ENCODE data around the gene PRSS1.
"Not testable (repeated sequence)": the region's sequence is repeated elsewhere in the genome, so short reads cannot be mapped to it uniquely, and the experiment has no call there.

PRSS1 gene

DNA sequence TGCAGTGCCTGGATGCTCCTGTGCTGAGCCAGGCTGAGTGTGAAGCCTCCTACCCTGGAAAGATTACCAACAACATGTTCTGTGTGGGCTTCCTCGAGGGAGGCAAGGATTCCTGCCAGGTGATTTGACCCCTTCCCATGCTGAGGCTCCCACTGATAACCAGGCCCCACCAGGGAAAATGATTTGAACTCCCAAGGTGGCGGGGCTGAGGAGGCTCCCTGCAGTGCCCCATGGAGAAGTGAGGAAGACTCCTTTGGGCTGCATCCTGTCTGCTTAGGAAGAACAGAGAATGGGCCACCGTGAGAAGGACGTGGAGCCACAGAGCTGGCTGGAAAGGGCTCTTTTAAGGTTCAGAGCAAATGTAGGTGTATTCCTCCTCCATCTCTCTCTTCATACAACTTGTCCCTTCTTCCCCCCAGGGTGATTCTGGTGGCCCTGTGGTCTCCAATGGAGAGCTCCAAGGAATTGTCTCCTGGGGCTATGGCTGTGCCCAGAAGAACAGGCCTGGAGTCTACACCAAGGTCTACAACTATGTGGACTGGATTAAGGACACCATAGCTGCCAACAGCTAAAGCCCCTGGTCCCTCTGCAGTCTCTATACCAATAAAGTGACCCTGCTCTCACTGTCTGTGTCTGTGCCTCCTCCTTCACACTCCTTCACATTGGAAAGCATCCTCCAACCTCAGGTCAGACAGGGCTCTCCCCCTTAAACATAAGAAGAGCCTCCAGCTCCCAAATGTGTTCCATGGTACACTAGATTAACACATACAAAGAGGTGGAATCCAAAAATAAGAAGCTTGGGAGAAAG is 24.9 kb downstream of the PRSS1 start:
- DNase-seq, result no peak

DNA sequence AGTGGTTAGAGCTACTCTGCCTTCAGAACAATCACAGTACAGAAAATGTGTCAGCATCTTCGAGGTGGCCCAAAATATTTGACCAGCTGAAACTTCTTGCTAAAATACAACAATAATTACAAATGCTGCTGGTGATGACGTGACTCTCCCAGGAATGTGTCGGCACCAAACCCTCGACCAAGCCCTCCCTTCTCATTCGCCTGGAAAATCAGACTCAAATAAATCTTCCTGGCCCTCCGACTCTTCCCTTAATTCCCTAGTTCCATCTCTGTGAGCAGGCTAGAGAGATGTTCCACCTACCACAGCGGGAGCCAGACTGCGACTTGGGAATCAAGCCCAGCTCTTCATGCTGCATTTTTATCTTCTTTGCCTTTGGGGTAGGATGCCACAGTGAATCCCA is 25.6 kb downstream of the PRSS1 start:
- DNase-seq, result no peak

DNA sequence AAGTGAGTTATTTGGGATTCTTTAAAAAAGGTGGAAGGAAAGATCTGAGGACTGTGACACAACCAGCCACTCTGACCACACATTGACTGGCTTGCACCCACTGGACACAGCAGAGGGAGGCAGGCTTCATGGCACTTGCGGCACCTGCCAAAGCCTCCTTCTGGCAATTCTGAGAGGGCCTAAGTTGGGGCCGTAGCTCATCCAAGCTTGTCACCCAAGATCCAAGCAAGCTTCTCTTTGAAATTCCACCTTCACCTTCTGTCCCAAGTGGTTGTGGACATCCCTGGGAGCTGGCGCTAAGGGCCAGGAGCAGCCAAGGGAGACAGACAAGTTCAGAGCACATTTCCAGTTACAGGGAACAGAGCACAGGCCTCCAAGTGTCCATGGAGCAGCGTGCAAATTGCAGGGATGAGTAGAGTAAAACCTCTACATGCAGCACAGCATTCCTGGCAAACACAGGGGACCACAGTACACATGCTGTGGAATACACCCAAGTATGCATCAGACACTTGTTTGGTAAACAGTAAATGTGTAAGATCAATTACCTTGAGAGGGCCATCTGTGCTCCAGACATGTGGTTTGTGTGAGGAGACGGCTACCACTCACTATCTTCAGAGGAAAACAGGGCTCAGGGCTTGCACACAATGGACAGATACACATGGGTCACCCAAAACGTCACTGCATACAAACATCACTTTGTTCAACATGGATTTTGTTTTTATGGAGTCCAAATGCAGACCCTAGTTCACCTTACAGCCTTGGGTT is 26.3 kb downstream of the PRSS1 start:
- DNase-seq, result not testable (repeated sequence)

DNA sequence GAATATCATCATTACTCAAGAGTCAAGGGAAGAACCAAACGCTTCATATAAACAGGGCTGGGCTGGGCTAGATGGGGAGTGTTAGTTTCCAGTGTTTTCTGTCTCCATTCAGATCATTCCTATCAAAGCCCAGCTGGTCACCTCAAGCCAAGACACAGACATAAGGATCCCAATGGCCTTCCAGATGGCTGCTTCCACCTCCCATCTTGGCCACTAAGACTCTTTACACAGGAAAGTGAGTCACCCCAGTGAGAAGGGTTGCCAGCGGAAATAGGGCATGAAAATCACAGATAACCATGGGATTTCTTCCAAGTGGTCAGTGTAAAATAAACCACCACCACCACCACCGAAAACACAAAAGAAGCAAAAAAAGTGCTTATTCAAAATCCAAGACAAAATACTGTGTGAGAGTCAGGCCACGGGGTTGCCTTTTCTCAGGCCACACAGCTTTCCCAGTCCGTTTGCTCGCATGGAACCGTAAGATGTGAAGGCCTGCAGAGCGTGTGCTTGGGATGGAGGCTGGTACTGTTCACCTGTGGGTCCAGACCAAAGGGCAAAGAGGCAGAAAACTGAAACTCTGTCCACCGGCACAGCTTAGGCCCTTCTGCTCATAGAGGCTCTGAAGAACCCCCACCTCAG is 27.1 kb downstream of the PRSS1 start:
- DNase-seq, result no peak

DNA sequence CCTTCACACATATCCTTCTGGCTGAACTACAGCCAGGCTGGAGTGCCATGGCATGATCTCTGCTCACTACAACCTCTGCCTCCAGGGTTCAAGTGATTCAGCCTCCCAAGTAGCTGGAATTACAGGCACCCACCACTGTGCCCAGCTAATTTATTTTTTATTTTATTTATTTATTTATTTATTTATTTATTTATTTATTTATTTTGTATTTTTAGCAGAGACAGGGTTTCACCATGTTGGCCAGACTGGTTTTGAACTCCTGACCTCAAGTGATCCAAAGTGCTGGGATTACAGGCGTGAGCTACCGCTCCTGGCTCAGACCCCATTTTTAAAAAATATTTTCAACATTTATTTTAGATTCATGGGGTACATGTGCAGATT is 27.6 kb downstream of the PRSS1 start:
- DNase-seq, result not testable (repeated sequence)

DNA sequence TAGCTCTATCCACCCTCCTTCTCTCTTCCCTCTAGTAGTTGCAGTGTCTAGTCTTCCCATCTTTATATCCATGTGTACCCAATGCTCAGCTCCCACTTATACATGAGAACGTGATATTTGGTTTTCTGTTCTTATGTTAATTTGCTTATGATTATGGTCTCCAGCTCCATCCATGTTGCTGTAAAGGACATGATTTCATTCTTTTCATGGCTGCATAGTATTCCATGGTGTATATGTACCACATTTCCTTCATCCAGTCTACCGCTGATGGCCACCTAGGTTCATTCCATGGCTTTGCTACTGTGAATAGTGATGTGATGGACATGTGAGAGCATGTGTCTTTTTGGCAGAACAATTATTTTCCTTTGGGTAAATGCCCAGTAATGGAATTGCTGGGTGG is 28.0 kb downstream of the PRSS1 start:
- DNase-seq, result no peak

DNA sequence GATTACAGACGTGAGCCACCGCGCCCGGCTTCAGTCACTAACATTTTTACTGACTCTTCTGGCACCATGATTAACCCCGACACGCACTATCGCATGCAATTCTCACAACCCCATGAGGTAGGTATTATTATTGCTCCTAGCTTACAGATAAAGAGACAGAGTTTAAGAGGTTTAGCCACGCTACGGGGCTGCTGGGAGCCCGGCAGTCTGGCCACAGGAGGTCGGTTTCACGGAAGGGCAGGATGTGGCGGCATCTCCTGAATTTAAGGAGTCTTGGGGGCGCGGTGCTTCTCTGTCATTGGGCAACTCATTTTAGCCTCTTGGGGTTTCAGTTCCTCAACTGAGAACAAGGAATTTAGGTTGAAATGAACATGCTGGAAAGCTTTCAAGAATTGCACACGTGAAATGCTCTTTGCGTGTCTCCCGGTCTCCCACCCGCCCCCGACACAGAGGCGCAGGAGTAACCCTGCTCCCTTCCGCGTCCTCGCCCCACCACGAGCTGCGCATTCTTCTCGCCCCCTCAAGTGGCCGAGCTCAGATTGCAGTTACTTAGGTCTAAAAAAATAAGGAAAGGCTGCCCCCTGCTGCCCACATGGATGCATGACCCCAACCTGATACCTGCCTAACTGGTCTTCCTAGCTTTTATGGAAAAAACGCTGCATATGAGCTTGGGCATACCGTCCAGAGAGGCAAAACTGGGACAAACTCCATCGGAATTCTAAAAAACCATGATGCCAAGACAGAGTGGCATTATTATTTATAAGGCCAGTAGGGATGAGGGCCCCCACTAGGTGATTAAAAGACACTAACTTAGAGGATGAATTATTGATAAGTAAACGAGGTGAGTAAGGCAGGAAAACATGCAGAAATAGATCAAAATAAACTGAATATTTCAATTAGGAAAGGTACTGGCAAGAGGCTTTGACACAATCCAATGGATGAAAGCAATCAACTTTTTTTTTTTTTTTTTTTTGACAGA is 33.9 kb downstream of the PRSS1 start:
- peak; percentile 96 for DNase-seq

DNA sequence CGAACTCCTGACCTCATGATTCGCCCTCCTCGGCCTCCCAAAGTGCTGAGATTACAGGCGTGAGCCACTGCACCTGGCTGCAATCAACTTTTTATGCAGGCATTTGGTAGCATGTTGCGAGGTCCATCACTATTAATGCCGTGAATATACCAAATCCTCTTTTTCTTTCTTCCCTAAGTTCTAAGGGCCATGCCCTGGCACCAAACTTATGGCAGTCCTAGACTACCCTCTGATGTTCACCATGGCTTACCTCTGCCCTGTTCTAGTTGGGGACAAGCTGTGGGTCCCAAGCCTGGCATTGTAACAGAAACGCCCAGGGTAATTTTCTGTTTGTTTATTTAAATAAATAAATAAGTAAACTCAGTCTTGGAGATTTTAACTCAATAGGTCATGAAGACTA is 34.8 kb downstream of the PRSS1 start:
- no peak for DNase-seq

DNA sequence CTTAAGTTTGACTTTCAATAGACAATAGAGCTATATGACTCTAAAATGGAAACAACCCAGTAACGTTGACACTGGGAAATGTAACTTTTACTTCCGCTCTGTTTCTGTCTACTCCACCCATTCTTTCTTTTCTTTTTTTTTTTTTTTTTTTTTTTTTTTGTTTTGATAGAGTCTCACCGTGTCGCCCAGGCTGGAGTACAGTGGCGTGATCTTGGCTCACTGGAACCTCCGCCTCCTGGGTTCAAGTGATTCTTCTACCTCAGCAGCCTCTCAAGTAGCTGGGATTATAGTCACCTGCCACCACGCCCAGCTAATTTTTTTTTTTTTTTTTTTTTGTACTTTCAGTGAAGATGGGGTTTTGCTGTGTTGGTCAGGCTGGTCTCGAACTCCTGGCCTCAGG is 35.4 kb downstream of the PRSS1 start:
- no peak for DNase-seq

DNA sequence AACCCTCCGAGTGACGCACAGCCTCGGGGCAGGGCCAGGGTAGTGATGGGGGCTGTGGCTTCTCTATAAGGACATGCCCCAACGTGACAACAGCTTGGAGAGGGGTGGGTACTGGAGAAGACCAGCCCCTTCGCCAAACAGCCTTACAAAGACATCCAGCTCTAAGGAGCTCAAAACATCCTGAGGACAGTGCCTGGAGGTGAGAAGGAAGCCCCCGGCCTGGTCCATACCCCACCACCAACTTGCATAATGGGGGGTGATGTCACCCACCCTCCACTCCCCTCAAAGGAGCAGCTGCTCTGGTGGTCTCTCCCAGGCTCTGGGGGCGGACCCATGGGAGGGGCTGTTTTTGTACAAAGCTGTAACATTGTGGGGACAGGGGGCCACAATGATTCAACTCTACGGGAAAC is 36.6 kb downstream of the PRSS1 start:
- DNase-seq, result no peak

DNA sequence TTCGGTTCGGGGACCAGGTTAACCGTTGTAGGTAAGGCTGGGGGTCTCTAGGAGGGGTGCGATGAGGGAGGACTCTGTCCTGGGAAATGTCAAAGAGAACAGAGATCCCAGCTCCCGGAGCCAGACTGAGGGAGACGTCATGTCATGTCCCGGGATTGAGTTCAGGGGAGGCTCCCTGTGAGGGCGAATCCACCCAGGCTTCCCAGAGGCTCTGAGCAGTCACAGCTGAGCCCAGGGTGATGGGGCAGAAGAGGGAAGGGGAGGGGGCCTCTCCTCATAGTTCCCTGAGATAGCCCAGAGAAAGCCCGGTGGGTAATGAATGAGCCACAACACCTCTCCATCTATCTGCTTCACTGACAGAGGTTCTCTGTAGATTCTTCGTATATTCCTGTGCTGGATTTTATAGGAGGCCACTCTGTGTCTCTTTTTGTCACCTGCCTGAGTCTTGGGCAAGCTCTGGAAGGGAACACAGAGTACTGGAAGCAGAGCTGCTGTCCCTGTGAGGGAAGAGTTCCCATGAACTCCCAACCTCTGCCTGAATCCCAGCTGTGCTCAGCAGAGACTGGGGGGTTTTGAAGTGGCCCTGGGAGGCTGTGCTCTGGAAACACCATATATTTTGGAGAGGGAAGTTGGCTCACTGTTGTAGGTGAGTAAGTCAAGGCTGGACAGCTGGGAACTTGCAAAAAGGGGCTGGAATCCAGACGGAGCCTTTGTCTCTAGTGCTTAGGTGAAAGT is 37.9 kb downstream of the PRSS1 start:
- DNase-seq, result no peak

DNA sequence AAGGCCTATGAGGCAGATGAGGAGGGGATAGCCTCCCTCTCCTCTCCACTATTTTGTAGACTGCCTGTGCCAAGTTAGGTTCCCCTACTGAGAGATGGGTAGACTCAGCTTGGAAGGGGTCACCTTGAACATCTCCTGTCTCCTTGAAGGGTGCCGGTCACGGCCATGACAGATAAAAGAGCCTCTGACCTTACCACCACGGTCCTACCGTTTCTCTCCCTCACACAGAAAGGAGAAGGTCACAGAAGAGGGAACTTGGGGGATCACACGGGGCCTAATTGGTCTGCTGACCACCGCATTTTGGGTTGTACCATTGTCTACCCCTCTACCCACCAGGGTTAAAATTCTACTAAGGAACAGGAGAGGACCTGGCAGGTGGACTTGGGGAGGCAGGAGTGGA is 38.5 kb downstream of the PRSS1 start:
- DNase-seq, result no peak

DNA sequence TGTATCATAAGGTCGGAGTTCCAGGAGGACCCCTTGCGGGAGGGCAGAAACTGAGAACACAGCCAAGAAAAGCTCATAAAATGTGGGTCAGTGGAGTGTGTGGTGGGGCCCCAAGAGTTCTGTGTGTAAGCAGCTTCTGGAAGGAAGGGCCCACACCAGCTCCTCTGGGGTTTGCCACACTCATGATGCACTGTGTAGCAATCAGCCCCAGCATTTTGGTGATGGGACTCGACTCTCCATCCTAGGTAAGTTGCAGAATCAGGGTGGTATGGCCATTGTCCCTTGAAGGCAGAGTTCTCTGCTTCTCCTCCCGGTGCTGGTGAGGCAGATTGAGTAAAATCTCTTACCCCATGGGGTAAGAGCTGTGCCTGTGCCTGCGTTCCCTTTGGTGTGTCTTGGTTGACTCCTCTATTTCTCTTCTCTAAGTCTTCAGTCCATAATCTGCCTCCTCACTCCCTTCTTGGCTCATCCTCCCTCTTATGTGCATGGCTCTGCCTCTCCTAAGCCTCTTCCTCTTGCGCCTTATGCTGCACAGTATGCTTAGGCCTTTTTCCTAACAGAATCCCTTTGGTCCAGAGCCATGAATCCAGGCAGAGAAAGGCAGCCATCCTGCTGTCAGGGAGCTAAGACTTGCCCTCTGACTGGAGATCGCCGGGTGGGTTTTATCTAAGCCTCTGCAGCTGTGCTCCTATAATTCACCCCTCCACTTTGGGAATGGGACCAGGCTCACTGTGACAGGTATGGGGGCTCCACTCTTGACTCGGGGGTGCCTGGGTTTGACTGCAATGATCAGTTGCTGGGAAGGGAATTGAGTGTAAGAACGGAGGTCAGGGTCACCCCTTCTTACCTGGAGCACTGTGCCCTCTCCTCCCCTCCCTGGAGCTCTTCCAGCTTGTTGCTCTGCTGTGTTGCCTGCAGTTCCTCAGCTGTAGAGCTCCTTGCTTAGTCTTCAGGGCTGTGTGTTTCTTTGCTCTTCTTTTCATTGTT is 39.3 kb downstream of the PRSS1 start:
- DNase-seq, result no peak

DNA sequence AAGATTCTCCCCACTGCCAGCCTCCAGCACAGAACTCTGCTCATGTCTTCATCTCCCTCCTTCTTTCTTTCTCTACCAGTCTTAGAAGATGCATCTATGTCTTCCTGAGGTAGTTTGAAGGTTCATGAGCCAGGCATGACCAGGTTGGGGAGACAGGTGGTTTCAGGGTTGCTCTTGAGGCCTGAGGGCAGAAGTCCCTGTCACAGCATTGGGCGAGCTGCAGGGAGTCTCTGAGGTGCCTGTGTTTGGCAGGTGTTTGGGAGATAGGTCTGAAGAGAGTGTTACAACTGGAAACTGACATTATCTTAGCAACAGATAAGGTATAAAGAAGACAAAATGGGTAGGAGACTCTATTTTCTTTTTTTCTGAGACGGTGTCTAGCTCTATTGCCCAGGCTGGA is 40.2 kb downstream of the PRSS1 start:
- no peak for DNase-seq

DNA sequence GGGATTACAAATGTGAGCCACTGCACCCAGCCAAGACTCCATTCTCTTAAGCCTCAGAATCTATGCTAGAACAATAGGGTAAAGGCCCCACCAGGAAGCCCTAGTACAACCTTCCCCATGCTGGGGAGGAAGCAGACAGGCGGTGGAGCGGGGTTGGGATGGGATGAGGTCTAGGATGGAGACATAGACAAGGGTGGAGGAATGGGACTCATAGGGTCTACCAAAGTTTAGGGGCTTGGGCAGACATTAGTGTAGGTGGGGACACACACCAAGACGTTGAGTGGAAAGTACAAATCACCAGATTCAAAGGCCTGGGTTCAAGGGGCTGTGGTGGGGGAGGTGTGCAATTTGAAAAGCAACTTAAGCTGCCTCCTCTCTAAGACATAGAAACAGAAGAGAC is 40.8 kb downstream of the PRSS1 start:
- no peak for DNase-seq

DNA sequence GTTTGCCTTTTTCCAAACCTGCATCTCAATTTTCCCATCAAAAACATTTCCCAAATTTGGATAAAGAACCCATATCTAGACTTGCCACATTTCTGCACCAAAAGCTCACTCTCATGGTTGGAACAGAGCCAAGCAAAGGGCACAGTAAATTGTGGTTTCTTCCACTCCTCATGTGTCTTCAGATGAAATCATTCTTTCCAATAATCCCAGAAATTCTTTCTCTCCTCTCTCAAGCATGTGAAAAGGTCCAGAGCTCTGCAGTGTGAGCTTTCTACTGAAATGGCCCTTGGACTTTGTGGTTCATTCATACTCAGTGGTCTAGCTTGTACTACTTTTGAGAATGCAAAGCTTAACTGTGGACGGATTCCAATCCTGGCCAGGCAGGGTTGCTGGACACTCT is 41.3 kb downstream of the PRSS1 start:
- DNase-seq, result no peak

DNA sequence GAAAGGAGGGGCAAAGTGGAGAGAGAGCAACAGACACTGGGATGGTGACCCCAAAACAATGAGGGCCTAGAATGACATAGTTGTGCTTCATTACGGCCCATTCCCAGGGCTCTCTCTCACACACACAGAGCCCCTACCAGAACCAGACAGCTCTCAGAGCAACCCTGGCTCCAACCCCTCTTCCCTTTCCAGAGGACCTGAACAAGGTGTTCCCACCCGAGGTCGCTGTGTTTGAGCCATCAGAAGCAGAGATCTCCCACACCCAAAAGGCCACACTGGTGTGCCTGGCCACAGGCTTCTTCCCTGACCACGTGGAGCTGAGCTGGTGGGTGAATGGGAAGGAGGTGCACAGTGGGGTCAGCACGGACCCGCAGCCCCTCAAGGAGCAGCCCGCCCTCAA is 42.2 kb downstream of the PRSS1 start:
- DNase-seq, result no peak

DNA sequence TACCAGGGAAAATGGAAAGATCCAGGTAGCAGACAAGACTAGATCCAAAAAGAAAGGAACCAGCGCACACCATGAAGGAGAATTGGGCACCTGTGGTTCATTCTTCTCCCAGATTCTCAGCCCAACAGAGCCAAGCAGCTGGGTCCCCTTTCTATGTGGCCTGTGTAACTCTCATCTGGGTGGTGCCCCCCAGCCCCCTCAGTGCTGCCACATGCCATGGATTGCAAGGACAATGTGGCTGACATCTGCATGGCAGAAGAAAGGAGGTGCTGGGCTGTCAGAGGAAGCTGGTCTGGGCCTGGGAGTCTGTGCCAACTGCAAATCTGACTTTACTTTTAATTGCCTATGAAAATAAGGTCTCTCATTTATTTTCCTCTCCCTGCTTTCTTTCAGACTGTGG is 42.9 kb downstream of the PRSS1 start:
- no peak for DNase-seq

DNA sequence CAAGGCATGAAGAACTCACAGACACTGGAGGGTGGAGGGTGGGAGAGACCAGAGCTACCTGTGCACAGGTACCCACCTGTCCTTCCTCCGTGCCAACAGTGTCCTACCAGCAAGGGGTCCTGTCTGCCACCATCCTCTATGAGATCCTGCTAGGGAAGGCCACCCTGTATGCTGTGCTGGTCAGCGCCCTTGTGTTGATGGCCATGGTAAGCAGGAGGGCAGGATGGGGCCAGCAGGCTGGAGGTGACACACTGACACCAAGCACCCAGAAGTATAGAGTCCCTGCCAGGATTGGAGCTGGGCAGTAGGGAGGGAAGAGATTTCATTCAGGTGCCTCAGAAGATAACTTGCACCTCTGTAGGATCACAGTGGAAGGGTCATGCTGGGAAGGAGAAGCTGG is 43.3 kb downstream of the PRSS1 start:
- DNase-seq, result no peak

DNA sequence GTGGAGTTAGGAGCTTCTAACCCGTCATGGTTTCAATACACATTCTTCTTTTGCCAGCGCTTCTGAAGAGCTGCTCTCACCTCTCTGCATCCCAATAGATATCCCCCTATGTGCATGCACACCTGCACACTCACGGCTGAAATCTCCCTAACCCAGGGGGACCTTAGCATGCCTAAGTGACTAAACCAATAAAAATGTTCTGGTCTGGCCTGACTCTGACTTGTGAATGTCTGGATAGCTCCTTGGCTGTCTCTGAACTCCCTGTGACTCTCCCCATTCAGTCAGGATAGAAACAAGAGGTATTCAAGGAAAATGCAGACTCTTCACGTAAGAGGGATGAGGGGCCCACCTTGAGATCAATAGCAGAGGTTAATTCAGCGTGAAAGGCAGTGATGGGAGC is 43.9 kb downstream of the PRSS1 start:
- no peak for DNase-seq

DNA sequence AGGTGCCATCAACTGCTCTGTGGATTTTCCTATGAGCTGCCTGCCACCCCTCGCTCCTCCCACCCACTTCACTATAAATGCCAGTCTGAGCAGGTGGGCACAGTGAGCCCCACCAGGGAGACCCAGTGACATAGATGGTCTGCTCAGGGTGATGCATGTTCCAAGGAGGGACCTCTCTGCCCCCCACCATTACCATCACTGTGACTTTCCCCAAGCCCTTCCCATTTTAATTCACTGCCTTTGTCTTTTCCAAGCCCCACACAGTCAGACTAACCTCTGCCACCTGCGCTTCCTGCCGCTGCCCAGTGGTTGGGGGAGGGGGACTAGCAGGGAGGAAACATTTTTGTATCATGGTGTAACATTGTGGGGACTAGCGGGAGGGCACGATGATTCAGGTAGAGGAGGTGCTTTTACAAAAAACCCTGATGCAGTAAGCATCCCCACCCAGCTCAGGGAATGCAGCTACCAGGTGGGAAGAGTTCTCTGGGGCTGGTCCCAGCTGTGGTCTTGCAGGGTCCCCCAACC is 46.1 kb downstream of the PRSS1 start:
- no peak for DNase-seq

All from NCI-H345 (cell line).